ENCODE measurements around the gene PI16. TPM values are rescaled to one million over a fixed set of nuclear protein-coding genes. Genes with fewer than 3 reads are reported as not detected.

Gene PI16
- polyA plus RNA-seq, 1 donor (not counting 4 experiments of a cell fraction or from before 2014, with no cell fraction given) = not detected

DNA sequence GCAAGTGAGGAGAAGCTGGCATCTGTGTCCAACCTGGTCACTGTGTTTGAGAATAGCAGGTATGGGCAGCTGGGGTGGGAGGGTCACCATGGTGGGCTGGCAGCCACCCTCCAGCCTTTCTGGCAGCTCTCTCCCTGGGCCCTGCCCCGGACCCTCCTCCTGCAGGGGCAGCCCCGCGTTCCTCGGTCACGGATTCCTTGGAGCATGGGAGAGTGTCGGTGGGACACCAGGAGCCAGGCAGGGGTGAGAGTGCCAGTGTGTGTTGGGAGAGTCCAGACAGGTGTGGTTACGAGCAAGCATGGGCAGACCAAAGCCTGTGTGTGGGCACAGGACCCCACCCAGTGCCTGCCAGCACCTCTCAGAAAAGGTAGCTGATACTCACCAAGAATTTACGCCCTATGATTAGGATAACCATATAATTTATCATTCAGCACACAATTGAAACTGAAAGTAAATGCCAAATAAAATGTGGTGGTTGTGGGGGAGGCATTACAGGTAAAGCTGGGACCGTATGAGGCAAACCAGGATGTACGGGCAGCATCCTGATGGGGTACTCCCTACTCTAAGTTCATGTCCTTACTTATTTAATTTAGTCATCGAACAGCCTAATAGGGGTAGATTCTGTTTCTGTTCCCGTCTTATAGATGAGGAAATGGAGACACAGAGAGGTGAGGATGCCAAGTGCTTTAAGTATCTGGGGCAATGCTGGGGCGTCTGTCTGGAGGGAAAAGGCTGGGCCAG lies 51.5 kb downstream of the PI16 start:
- Histone ChIP-seq H3K9ac (ENCODE audit: control insufficient read depth, extremely low read depth, insufficient read depth, low read length) (no peak overlapping the region), H3K79me2 (ENCODE audit: control insufficient read depth, insufficient read depth, low read length) (no peaks in the 10 kb centered on the region)
- TF ChIP-seq CTCF (optimal IDR thresholded peaks at IDR 0.05 in 1 of 3, IDR thresholded peaks at IDR 0.05 in 1 of 3, conservative IDR thresholded peaks at IDR 0.05 in 1 of 3; ENCODE audit: extremely low read depth in 1 of 3, insufficient read depth in 2 of 3, low read length in 3 of 3) (no peak), EZH2 (IDR thresholded peaks at IDR 0.05; ENCODE audit: low read length) (no peak)

DNA sequence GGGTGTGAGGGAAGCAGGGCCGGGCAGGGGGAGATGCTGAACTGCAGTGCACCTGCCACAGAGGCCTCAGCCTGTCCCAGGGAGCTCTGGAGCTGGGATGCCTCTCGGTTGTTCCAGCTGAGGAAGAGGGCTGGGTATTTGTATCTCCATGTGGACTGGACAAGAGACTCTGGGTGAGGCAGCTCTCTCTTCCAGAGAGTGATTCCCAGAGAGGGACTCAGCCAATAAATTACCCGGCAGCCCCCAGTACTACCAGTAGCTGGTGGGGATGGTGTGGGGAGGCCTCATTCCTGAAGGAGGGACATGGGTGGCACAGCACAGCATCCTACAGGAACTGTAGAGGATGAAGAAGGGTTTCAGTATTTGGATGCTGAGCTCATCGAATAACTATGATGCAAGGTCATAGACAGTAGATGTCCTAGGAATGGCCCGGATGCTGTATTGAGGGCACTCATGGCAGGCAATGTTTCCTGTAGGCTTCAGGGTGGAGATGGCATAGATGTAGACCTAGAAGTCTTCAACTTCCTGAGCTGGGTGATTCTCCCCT lies 52.3 kb downstream of the PI16 start:
- H3K4me2 ChIP-seq (ENCODE audit: control insufficient read depth, extremely low read depth, insufficient read depth, low read depth, low read length) = no peak overlapping the region
- dilution Hi-C loops (cut with MboI; ENCODE audit: extremely low pct_ligation_motif_present, low sequenced_read_pairs) = no loop called here

More for the DNA sequence above, 51.5 kb downstream of the PI16 start:
- peak overlapping the region in 2 of 3 experiments; percentile 4 to 8 for H3K4me3 ChIP-seq (ENCODE audit: control insufficient read depth in 2 of 3, extremely low read depth in 1 of 3, insufficient read depth in 2 of 3, low read depth in 1 of 3, low read length in 3 of 3)
- H3K9me1 ChIP-seq (ENCODE audit: control insufficient read depth, extremely low read depth, insufficient read depth, low read length) = no peaks in the 10 kb centered on the region
- H4K20me1 ChIP-seq (ENCODE audit: control insufficient read depth, extremely low read depth, insufficient read depth, low read length) = no peaks in the 10 kb centered on the region
- DNase-seq (ENCODE audit: low read depth, low spot score) (no peak), FAIRE-seq (no peak)
- peak overlapping the region; percentile 41 for H3K4me2 ChIP-seq (ENCODE audit: control insufficient read depth, extremely low read depth, insufficient read depth, low read depth, low read length)
- no peak overlapping the region for H2AFZ ChIP-seq (ENCODE audit: control insufficient read depth, low read length)
- no peaks in the 10 kb centered on the region for H3K9me3 ChIP-seq (ENCODE audit: control insufficient read depth, low read depth, low read length)
- peaks cover 6% of the 10 kb centered on the region for H3K4me1 ChIP-seq (ENCODE audit: control insufficient read depth, extremely low read depth, insufficient read depth, low read length)
- no peaks in the 10 kb centered on the region for H3K36me3 ChIP-seq (ENCODE audit: control insufficient read depth in 2 of 2, extremely low read depth in 1 of 2, insufficient read depth in 2 of 2, low read length in 2 of 2)
- dilution Hi-C loops (cut with MboI; ENCODE audit: extremely low pct_ligation_motif_present, low sequenced_read_pairs) = no loop called here
- no peak overlapping the region for H3K27ac ChIP-seq (ENCODE audit: control insufficient read depth, insufficient read depth, low read length)
- H3K27me3 ChIP-seq (ENCODE audit: control insufficient read depth, extremely low read depth, insufficient read depth, low read length) = peaks cover 20% of the 10 kb centered on the region

More for the DNA sequence above, 52.3 kb downstream of the PI16 start:
- no peak overlapping the region for H3K9ac ChIP-seq (ENCODE audit: control insufficient read depth, extremely low read depth, insufficient read depth, low read length)
- H3K27me3 ChIP-seq (ENCODE audit: control insufficient read depth, extremely low read depth, insufficient read depth, low read length) = peaks cover 18% of the 10 kb centered on the region
- no peaks in the 10 kb centered on the region for H3K9me1 ChIP-seq (ENCODE audit: control insufficient read depth, extremely low read depth, insufficient read depth, low read length)
- H3K79me2 ChIP-seq (ENCODE audit: control insufficient read depth, insufficient read depth, low read length) = no peaks in the 10 kb centered on the region
- H3K9me3 ChIP-seq (ENCODE audit: control insufficient read depth, low read depth, low read length) = no peaks in the 10 kb centered on the region
- peaks cover 6% of the 10 kb centered on the region for H3K4me1 ChIP-seq (ENCODE audit: control insufficient read depth, extremely low read depth, insufficient read depth, low read length)
- TF ChIP-seq CTCF (optimal IDR thresholded peaks at IDR 0.05 in 1 of 3, IDR thresholded peaks at IDR 0.05 in 1 of 3, conservative IDR thresholded peaks at IDR 0.05 in 1 of 3; ENCODE audit: extremely low read depth in 1 of 3, insufficient read depth in 2 of 3, low read length in 3 of 3) = no peak
- TF ChIP-seq EZH2 (IDR thresholded peaks at IDR 0.05; ENCODE audit: low read length) = no peak
- H3K27ac ChIP-seq (ENCODE audit: control insufficient read depth, insufficient read depth, low read length) = no peak overlapping the region
- no peaks in the 10 kb centered on the region for H3K36me3 ChIP-seq (ENCODE audit: control insufficient read depth in 2 of 2, extremely low read depth in 1 of 2, insufficient read depth in 2 of 2, low read length in 2 of 2)
- no peak overlapping the region for H3K4me3 ChIP-seq (ENCODE audit: control insufficient read depth in 2 of 3, extremely low read depth in 1 of 3, insufficient read depth in 2 of 3, low read depth in 1 of 3, low read length in 3 of 3)
- H4K20me1 ChIP-seq (ENCODE audit: control insufficient read depth, extremely low read depth, insufficient read depth, low read length) = no peaks in the 10 kb centered on the region
- no peak for DNase-seq (ENCODE audit: low read depth, low spot score)
- no peak overlapping the region for H2AFZ ChIP-seq (ENCODE audit: control insufficient read depth, low read length)
- no peak for FAIRE-seq

All from keratinocyte (primary cell).